IMR-90 (cell line): ENCODE results near the gene ADAM33. TPM values are rescaled to one million over a fixed set of nuclear protein-coding genes. Genes with fewer than 3 reads are reported as not detected.

Experiments
- ATAC-seq: fragments of 200-7000 bp; cut with Tn5 transposase; 2 replicates; pipeline ENCODE4 v1.9.1; 2020; ENCODE audit warnings: low read depth, mild to moderate bottlenecking, moderate library complexity
- BruUV-seq: library from RNA; stranded (reverse); fragments of 400-500 nt; replicated peaks from 2 replicates; lab custom pipeline; 2021; lab: Mats Ljungman, UMichigan
- CTCF ChIA-PET: fragments of 300-600 bp; formaldehyde crosslinking; extraction: SDS; loops from one replicate; lab custom pipeline; 2021; ENCODE audit warnings: antibody characterized with exemption; lab: Yijun Ruan, JAX
- POLR2A ChIA-PET: fragments of 300-600 bp; sonication (Branson Sonifier 250); formaldehyde crosslinking; loops from one replicate; lab custom pipeline; 2022; ENCODE audit warnings: antibody characterized with exemption; ENCODE audit not compliant: unreplicated experiment; lab: Charles Lee
- DNase-seq: peaks from one replicate; pipeline ENCODE4 v3.0.0; 2013
- H2AFZ ChIP-seq: replicated peaks from 2 replicates; pipeline ENCODE3; 2013; ENCODE audit warnings: low read length, mild to moderate bottlenecking; ENCODE audit not compliant: poor library complexity
- H2AK5ac ChIP-seq: 2 replicates; pipeline ENCODE4 v1.6.1; 2013; ENCODE audit warnings: low read depth, low read length, inconsistent platforms
- H2AK9ac ChIP-seq: replicated peaks from 2 replicates; pipeline ENCODE3; 2013; ENCODE audit warnings: mild to moderate bottlenecking, low read depth, low read length, moderate library complexity; ENCODE audit not compliant: poor library complexity
- H2BK120ac ChIP-seq: 2 replicates; pipeline ENCODE4 v1.6.1; 2013; ENCODE audit warnings: low read depth, low read length, inconsistent platforms
- H2BK15ac ChIP-seq: 3 replicates; pipeline ENCODE4 v1.6.1; 2013; ENCODE audit warnings: low read depth, low read length, inconsistent platforms
- H2BK20ac ChIP-seq: 2 replicates; pipeline ENCODE4 v1.6.1; 2013; ENCODE audit warnings: low read depth, mild to moderate bottlenecking, inconsistent platforms, low read length, moderate library complexity
- H2BK5ac ChIP-seq: 2 replicates; pipeline ENCODE4 v1.6.1; 2013; ENCODE audit warnings: mild to moderate bottlenecking, low read depth, low read length, inconsistent platforms; ENCODE audit not compliant: poor library complexity, severe bottlenecking
- H3K14ac ChIP-seq: replicated peaks from 2 replicates; pipeline ENCODE4 v1.6.1; 2013; ENCODE audit warnings: low read depth, low read length, inconsistent platforms
- H3K18ac ChIP-seq: 2 replicates; pipeline ENCODE4 v1.6.1; 2013; ENCODE audit warnings: low read depth, low read length, control low read depth
- H3K23ac ChIP-seq: 2 replicates; pipeline ENCODE4 v1.6.1; 2013; ENCODE audit warnings: low read depth, low read length, inconsistent platforms
- H3K27ac ChIP-seq: 2 replicates; pipeline ENCODE4 v1.5.1; 2013; ENCODE audit warnings: mild to moderate bottlenecking, control low read depth, low read length; ENCODE audit not compliant: insufficient read depth
- H3K27me3 ChIP-seq: 2 replicates; pipeline ENCODE4 v1.6.1; 2013; ENCODE audit warnings: low read length; ENCODE audit not compliant: control insufficient read depth, insufficient read depth
- H3K36me3 ChIP-seq: 2 replicates; pipeline ENCODE4 v1.6.1; 2013; ENCODE audit warnings: low read length, mixed read lengths; ENCODE audit not compliant: control insufficient read depth, insufficient read depth
- H3K4ac ChIP-seq: 2 replicates; pipeline ENCODE4 v1.6.1; 2013; ENCODE audit warnings: low read depth, low read length, inconsistent platforms
- H3K4me1 ChIP-seq: 2 replicates; pipeline ENCODE4 v1.6.1; 2013; ENCODE audit warnings: low read length, mixed read lengths; ENCODE audit not compliant: control insufficient read depth, insufficient read depth
- H3K4me2 ChIP-seq: 2 replicates; pipeline ENCODE4 v1.6.1; 2013; ENCODE audit warnings: low read depth, mild to moderate bottlenecking, control low read depth, low read length, moderate library complexity
- H3K4me3 ChIP-seq: 2 replicates; pipeline ENCODE4 v1.5.1; 2013; ENCODE audit warnings: low read depth, mild to moderate bottlenecking, control low read depth, low read length, moderate library complexity; ENCODE audit not compliant: insufficient read depth
- H3K56ac ChIP-seq: 2 replicates; pipeline ENCODE4 v1.6.1; 2013; ENCODE audit warnings: low read length, inconsistent platforms; ENCODE audit not compliant: insufficient read depth; ENCODE audit errors: extremely low read depth
- H3K79me1 ChIP-seq, 2 experiments: 2 replicates each; pipeline ENCODE4 v1.6.1; 2013; ENCODE audit warnings: low read length in 2 of 2, inconsistent platforms in 1 of 2, low read depth in 1 of 2
- H3K9ac ChIP-seq: 2 replicates; pipeline ENCODE4 v1.6.1; 2013; ENCODE audit warnings: low read depth, low read length, control low read depth
- H3K9me1 ChIP-seq: 2 replicates; pipeline ENCODE4 v1.6.1; 2013; ENCODE audit warnings: low read length, inconsistent platforms; ENCODE audit not compliant: insufficient read depth
- H3K9me3 ChIP-seq: 2 replicates; pipeline ENCODE4 v1.6.1; 2013; ENCODE audit warnings: low read length; ENCODE audit not compliant: control insufficient read depth, insufficient read depth
- H4K20me1 ChIP-seq: 2 replicates; pipeline ENCODE4 v1.6.1; 2013; ENCODE audit warnings: low read length, inconsistent platforms; ENCODE audit not compliant: insufficient read depth
- H4K5ac ChIP-seq: 2 replicates; pipeline ENCODE4 v1.6.1; 2013; ENCODE audit warnings: mild to moderate bottlenecking, low read depth, low read length, control low read depth
- H4K8ac ChIP-seq, 2 experiments: 2 replicates each; pipeline ENCODE4 v1.6.1; 2013; ENCODE audit warnings: low read depth in 2 of 2, low read length in 2 of 2, control low read depth in 1 of 2, inconsistent platforms in 1 of 2
- H4K91ac ChIP-seq: 2 replicates; pipeline ENCODE4 v1.6.1; 2013; ENCODE audit warnings: low read depth, low read length, inconsistent platforms; ENCODE audit not compliant: insufficient read depth
- BHLHE40 ChIP-seq: fragments of 150-350 bp; IDR thresholded peaks from 2 replicates; pipeline ENCODE4 v1.6.1; 2016; ENCODE audit warnings: mild to moderate bottlenecking, low read depth, low read length
- CEBPB ChIP-seq: IDR thresholded peaks from 2 replicates; pipeline ENCODE4 v1.6.1; 2012; ENCODE audit warnings: low read depth, low read length, improper control_type of control experiment
- CHD1 ChIP-seq: IDR thresholded peaks from 2 replicates; pipeline ENCODE4 v1.6.1; 2012; ENCODE audit warnings: low read depth, low read length, improper control_type of control experiment
- FOS ChIP-seq: fragments of 150-350 bp; IDR thresholded peaks from 2 replicates; pipeline ENCODE4 v1.6.1; 2016; ENCODE audit warnings: low read depth, low read length
- MAFK ChIP-seq: IDR thresholded peaks from 2 replicates; pipeline ENCODE4 v1.6.1; 2012; ENCODE audit warnings: low read depth, low read length, improper control_type of control experiment
- MAZ ChIP-seq: IDR thresholded peaks from 2 replicates; pipeline ENCODE4 v1.6.1; 2012; ENCODE audit warnings: low read depth, mild to moderate bottlenecking, low read length, improper control_type of control experiment, moderate library complexity, borderline replicate concordance
- MXI1 ChIP-seq: IDR thresholded peaks from 2 replicates; pipeline ENCODE4 v1.6.1; 2012; ENCODE audit warnings: low read depth, mild to moderate bottlenecking, low read length, moderate library complexity, borderline replicate concordance
- NFE2L2 ChIP-seq: fragments of 150-350 bp; IDR thresholded peaks from 2 replicates; pipeline ENCODE4 v1.6.1; 2016; ENCODE audit warnings: low read depth, mild to moderate bottlenecking, low read length
- POLR2A ChIP-seq: IDR thresholded peaks from 2 replicates; pipeline ENCODE4 v1.6.1; 2012; ENCODE audit warnings: mild to moderate bottlenecking, low read depth, low read length
- RAD21 ChIP-seq: IDR thresholded peaks from 2 replicates; pipeline ENCODE4 v1.6.1; 2012; ENCODE audit warnings: low read length, improper control_type of control experiment
- RCOR1 ChIP-seq: IDR thresholded peaks from 2 replicates; pipeline ENCODE4 v1.6.1; 2012; ENCODE audit warnings: mild to moderate bottlenecking, low read length, improper control_type of control experiment; ENCODE audit not compliant: insufficient replicate concordance
- RFX5 ChIP-seq: IDR thresholded peaks from 2 replicates; pipeline ENCODE4 v1.8.0; 2012; ENCODE audit warnings: low read depth, mild to moderate bottlenecking, low read length, moderate library complexity
- SMC3 ChIP-seq: fragments of 150-350 bp; IDR thresholded peaks from 2 replicates; pipeline ENCODE4 v1.6.1; 2016; ENCODE audit warnings: low read depth, mild to moderate bottlenecking, antibody characterized with exemption, low read length, moderate library complexity
- WGBS, 2 experiments: methylation state at CpG; one replicate each; pipeline versions ENCODE4 v1.1.5 to v1.1.7; 2013; ENCODE audit warnings: missing lambda C conversion rate in 2 of 2; ENCODE audit not compliant: insufficient read length in 1 of 2; ENCODE audit errors: extremely low coverage in 2 of 2; 5-methylcytosine and 5-hydroxymethylcytosine counted together
- dilution Hi-C: fragments of 300-500 bp; cut with HindIII; formaldehyde crosslinking; loops from one replicate; pipeline ENCODE4 v1.14.3; 2018; ENCODE audit warnings: low sequenced_read_pairs; ENCODE audit not compliant: unreplicated experiment
- in situ Hi-C: fragments of 300-500 bp; cut with MboI; formaldehyde crosslinking; loops from 3 replicates; pipeline ENCODE4 v1.14.3; 2019; ENCODE audit warnings: low sequenced_read_pairs, inconsistent platforms, mixed read lengths
- intact Hi-C: fragments of 100-400 bp; cut with micrococcal nuclease; formaldehyde crosslinking; loops from 2 replicates; pipeline ENCODE4 v1.10.0; 2022
- polyA plus RNA-seq, 3 experiments: library from polyadenylated mRNA; depleted of rRNA; stranded (reverse); fragments of >200 nt; gene quantifications; 2 replicates each; pipeline ENCODE4 v1.2.3, GENCODE V29; 2012; ENCODE audit warnings: low replicate concordance in 1 of 3
- total RNA-seq: library from RNA; depleted of rRNA; stranded (reverse); fragments of >200 nt; gene quantifications from 2 replicates; pipeline ENCODE4 v1.2.3, GENCODE V29; 2012
- TF ChIP-seq, protein P1 (sequence below): fragments of 150-350 bp; IDR thresholded peaks from 2 replicates; pipeline ENCODE4 v1.6.1; 2016; ENCODE audit warnings: low read depth, mild to moderate bottlenecking, low read length, moderate library complexity, borderline replicate concordance
- TF ChIP-seq, protein P2 (sequence below): fragments of 150-350 bp; IDR thresholded peaks from 2 replicates; pipeline ENCODE4 v1.6.1; 2017; ENCODE audit warnings: mild to moderate bottlenecking, antibody characterized with exemption, low read length, low read depth

Gene ADAM33
- total and polyA plus RNA-seq, 2 of the 4 experiments (the other 2 are of a cell fraction): 0.18 to 1.7 TPM

DNA sequence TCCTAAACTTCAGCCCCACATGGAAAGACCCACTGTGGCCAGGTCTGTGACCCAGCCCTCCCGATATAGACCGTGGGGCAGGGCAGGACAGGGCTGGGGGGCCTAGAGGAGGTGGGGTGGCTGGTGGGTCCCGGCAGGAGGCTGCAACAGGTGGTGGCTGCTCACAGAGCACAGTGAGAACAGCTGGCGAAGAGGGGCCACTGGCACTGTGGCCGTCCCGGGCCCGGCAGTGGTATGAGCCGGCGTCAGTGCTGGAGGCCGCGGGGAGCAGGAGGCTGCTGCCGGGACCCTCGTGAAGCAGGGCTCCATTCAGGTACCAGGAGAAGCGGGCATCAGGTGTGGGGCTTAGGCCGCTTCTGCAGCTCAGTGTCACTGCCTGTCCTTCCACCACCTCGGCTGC, 17.2 kb upstream of the ADAM33 start (continued):
- TF ChIP-seq POLR2A: no peak
- TF ChIP-seq, protein P1, sequence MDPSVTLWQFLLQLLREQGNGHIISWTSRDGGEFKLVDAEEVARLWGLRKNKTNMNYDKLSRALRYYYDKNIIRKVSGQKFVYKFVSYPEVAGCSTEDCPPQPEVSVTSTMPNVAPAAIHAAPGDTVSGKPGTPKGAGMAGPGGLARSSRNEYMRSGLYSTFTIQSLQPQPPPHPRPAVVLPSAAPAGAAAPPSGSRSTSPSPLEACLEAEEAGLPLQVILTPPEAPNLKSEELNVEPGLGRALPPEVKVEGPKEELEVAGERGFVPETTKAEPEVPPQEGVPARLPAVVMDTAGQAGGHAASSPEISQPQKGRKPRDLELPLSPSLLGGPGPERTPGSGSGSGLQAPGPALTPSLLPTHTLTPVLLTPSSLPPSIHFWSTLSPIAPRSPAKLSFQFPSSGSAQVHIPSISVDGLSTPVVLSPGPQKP: no peak
- no peak for TF ChIP-seq FOS

DNA sequence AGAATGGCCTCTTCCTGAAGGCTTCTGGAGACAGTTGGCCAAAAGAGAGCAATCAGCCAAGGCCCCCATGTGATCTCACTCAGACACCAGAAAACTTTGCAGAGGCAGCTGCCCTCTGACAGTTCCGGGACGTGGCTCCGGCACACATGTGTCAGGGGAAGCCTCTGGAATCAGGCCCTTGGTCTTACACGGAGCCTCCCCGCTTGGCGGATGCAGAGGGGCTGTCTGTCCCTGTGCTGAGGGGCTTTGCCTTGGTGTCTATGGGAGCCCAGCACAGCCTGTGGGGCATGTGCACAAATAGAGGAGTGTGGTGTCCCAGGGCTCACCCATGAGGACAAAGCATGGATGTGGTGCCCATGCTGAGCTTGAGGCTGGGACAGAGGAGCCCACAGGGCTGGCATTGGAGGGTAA, 16.8 kb upstream of the ADAM33 start:
- no TSS peak for BruUV-seq
- H4K8ac ChIP-seq: no peak overlapping the region
- H3K14ac ChIP-seq: no peak overlapping the region
- peak overlapping the region; percentile 24 for H2AFZ ChIP-seq
- H3K18ac ChIP-seq: no peak overlapping the region
- DNase-seq (no peak), ATAC-seq (no peak)
- H2AK9ac ChIP-seq: no peak overlapping the region
- no peak overlapping the region for H2BK120ac ChIP-seq
- H2BK20ac ChIP-seq: no peak overlapping the region
- no CpG with 5 or more reads among the region's 6 CpGs for WGBS, 2 experiments
- H3K79me1 ChIP-seq: no peaks in the 10 kb centered on the region
- no peak overlapping the region for H3K56ac ChIP-seq
- H2BK5ac ChIP-seq: no peak overlapping the region
- ChIA-PET POLR2A (no interaction called here), CTCF (no interaction called here)
- intact Hi-C loops: no loop called here
- no peaks in the 10 kb centered on the region for H3K9me1 ChIP-seq
- no peak overlapping the region for H3K27ac ChIP-seq
- H4K5ac ChIP-seq: no peak overlapping the region
- no peak overlapping the region for H3K4me3 ChIP-seq
- H4K20me1 ChIP-seq: no peaks in the 10 kb centered on the region
- H3K4me2 ChIP-seq: no peak overlapping the region
- H3K4ac ChIP-seq: no peak overlapping the region
- H3K4me1 ChIP-seq: no peaks in the 10 kb centered on the region
- no peak overlapping the region for H2AK5ac ChIP-seq
- H2BK15ac ChIP-seq: no peak overlapping the region
- in situ Hi-C loops: no loop called here
- H3K36me3 ChIP-seq: no peaks in the 10 kb centered on the region
- peaks cover 4% of the 10 kb centered on the region; the same call in 1 of the 2 replicates for H3K9me3 ChIP-seq
- dilution Hi-C loops: no loop called here
- no peak overlapping the region for H3K23ac ChIP-seq
- no peak overlapping the region for H4K91ac ChIP-seq
- H3K9ac ChIP-seq: no peak overlapping the region
- H3K27me3 ChIP-seq: peaks cover 38% of the 10 kb centered on the region; the same call in 1 of the 2 replicates
- TF ChIP-seq MAZ (no peak), BHLHE40 (no peak), MAFK (no peak), RFX5 (no peak), FOS (no peak), MXI1 (no peak), POLR2A (no peak), SMC3 (no peak), CHD1 (no peak), CEBPB (no peak), RCOR1 (no peak), RAD21 (no peak), NFE2L2 (no peak)
- TF ChIP-seq, protein P2, sequence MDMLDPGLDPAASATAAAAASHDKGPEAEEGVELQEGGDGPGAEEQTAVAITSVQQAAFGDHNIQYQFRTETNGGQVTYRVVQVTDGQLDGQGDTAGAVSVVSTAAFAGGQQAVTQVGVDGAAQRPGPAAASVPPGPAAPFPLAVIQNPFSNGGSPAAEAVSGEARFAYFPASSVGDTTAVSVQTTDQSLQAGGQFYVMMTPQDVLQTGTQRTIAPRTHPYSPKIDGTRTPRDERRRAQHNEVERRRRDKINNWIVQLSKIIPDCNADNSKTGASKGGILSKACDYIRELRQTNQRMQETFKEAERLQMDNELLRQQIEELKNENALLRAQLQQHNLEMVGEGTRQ: no peak
- TF ChIP-seq, protein P1: no peak
